ENCODE measurements around the gene PDE8B. TPM values are rescaled to one million over a fixed set of nuclear protein-coding genes. Genes with fewer than 3 reads are reported as not detected.

The PDE8B gene
- total RNA-seq, 1 experiment from 2014 or later: 0.07 TPM

GRCh38 chr5:77427998-77428397, 217.5 kb downstream of the PDE8B start:
- Histone ChIP-seq H3K4me2 (ENCODE audit: insufficient read depth, insufficient read length, low read length) (no peak overlapping the region), H4K5ac (ENCODE audit: insufficient read length, low read depth, low read length) (no peak overlapping the region), H2BK120ac (ENCODE audit: low read depth, low read length, poor library complexity, severe bottlenecking) (no peak overlapping the region), H4K91ac (ENCODE audit: insufficient read length, low read depth, low read length) (no peak overlapping the region), H3K23me2 (ENCODE audit: insufficient read length, low read depth, low read length, poor library complexity, severe bottlenecking) (no peaks in the 10 kb centered on the region), H3K4me1 (ENCODE audit: insufficient read depth, low read length) (no peaks in the 10 kb centered on the region), H2BK12ac (ENCODE audit: insufficient read length, low read depth, low read length) (no peak overlapping the region), H3K56ac (ENCODE audit: insufficient read length, low read depth, low read length) (no peak overlapping the region), H2BK5ac (ENCODE audit: insufficient read length, low read length) (no peak overlapping the region), H2BK15ac (ENCODE audit: low read depth, low read length) (no peak overlapping the region), H3K4ac (ENCODE audit: low read depth, low read length) (no peak overlapping the region), H2AFZ (ENCODE audit: low read length) (no peak overlapping the region), H2BK20ac (ENCODE audit: low read depth, low read length, poor library complexity, severe bottlenecking) (no peak overlapping the region), H3K79me2 (ENCODE audit: insufficient read depth, low read length) (no peaks in the 10 kb centered on the region), H3K23ac (ENCODE audit: insufficient read length, low read depth, low read length) (no peak overlapping the region), H3K18ac (ENCODE audit: insufficient read length, low read depth, low read length) (no peak overlapping the region), H3K27me3 (ENCODE audit: insufficient read depth, low read length) (no peaks in the 10 kb centered on the region), H3K9me3 (ENCODE audit: control insufficient read depth, low read depth, low read length) (no peaks in the 10 kb centered on the region), H4K8ac (replicated peaks; ENCODE audit: insufficient read length, low read depth, low read length) (no peak overlapping the region), H3K79me1 (ENCODE audit: insufficient read depth, low read depth, low read length, poor library complexity, severe bottlenecking) (no peaks in the 10 kb centered on the region), H3K27ac (ENCODE audit: insufficient read length, low read depth, low read length) (no peak overlapping the region), H4K20me1 (ENCODE audit: control insufficient read depth, insufficient read depth, insufficient read length) (no peaks in the 10 kb centered on the region), H3K9ac (ENCODE audit: extremely low read depth, insufficient read length, low read length) (no peak overlapping the region), H3T11ph (ENCODE audit: low read length) (no peak overlapping the region), H2AK5ac (ENCODE audit: insufficient read length, low read length) (no peak overlapping the region), H3K14ac (ENCODE audit: insufficient read depth, low read length) (no peak overlapping the region)
- DNase-seq: no peak
- TF ChIP-seq CTCF (conservative IDR thresholded peaks at IDR 0.05): no peak
- Mint-ChIP-seq H3K4me3 (no peak overlapping the region), H3K27ac (no peak overlapping the region), H3K9me3 (no peaks in the 10 kb centered on the region), H3K4me1 (peaks cover 0 to 4% of the 10 kb centered on the region in 2 experiments; a peak in 1 of 4 replicates), H3K36me3 (ENCODE audit: insufficient read depth in 1 of 3, low read depth in 3 of 3) (peaks cover 0 to 17% (median 2%) of the 10 kb centered on the region in 3 experiments; a peak in 4 of 7 replicates), H3K27me3 (ENCODE audit: low read depth) (no peaks in the 10 kb centered on the region)
